Measurements from ENCODE around the gene NPC1L1. TPM values are rescaled to one million over a fixed set of nuclear protein-coding genes. Genes with fewer than 3 reads are reported as not detected.

The NPC1L1 gene
- total and polyA plus RNA-seq, 2 of the 13 experiments (the other 11 are each of a cell fraction or from before 2014, with no cell fraction given), result 4.8 to 14.5 TPM

GRCh38 chr7:44477063-44477830, 63.9 kb downstream of the NPC1L1 start (continued):
- TF ChIP-seq SMARCC2 (IDR thresholded peaks at IDR 0.05), result no peak
- peak; percentile 84 for TF ChIP-seq RAD21 (CRISPR knock-in tag; IDR thresholded peaks at IDR 0.05)
- TF ChIP-seq ELF3 (CRISPR knock-in tag; IDR thresholded peaks at IDR 0.05), result 0 out of 2 replicates have a peak, but pooled peaks have one; percentile 11
- TF ChIP-seq ZNF687 (CRISPR knock-in tag; IDR thresholded peaks at IDR 0.05), result no peak
- TF ChIP-seq SMC3 (IDR thresholded peaks at IDR 0.05; ENCODE audit: low read length), result peak; percentile 89
- TF ChIP-seq YEATS4 (CRISPR knock-in tag; IDR thresholded peaks at IDR 0.05; ENCODE audit: borderline replicate concordance), result no peak
- TF ChIP-seq STAG1 (CRISPR knock-in tag; IDR thresholded peaks at IDR 0.05), result peak; percentile 95
- 0 out of 2 replicates have a peak, but pooled peaks have one; percentile 46 for TF ChIP-seq SIX1 (CRISPR knock-in tag; IDR thresholded peaks at IDR 0.05; ENCODE audit: borderline replicate concordance)
- TF ChIP-seq ZNF782 (CRISPR knock-in tag; IDR thresholded peaks at IDR 0.05; ENCODE audit: borderline replicate concordance), result no peak
- TF ChIP-seq ZFY (CRISPR knock-in tag; IDR thresholded peaks at IDR 0.05), result no peak
- TF ChIP-seq THYN1 (CRISPR knock-in tag; IDR thresholded peaks at IDR 0.05; ENCODE audit: borderline replicate concordance, low read depth), result no peak
- TF ChIP-seq U2AF1 (optimal IDR thresholded peaks at IDR 0.05; ENCODE audit: low read depth, low read length), result no peak
- TF ChIP-seq, protein P1, sequence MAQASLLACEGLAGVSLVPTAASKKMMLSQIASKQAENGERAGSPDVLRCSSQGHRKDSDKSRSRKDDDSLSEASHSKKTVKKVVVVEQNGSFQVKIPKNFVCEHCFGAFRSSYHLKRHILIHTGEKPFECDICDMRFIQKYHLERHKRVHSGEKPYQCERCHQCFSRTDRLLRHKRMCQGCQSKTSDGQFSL (CRISPR knock-in tag; IDR thresholded peaks at IDR 0.05), result no peak
- TF ChIP-seq ERF (CRISPR knock-in tag; IDR thresholded peaks at IDR 0.05), result peak; percentile 59; the same call in 1 of the 2 replicates
- no peak for TF ChIP-seq PCBP1 (IDR thresholded peaks at IDR 0.05; ENCODE audit: borderline replicate concordance, low read depth, low read length)
- no peak for TF ChIP-seq ZFP36L1 (CRISPR knock-in tag; IDR thresholded peaks at IDR 0.05)
- TF ChIP-seq, protein P2, sequence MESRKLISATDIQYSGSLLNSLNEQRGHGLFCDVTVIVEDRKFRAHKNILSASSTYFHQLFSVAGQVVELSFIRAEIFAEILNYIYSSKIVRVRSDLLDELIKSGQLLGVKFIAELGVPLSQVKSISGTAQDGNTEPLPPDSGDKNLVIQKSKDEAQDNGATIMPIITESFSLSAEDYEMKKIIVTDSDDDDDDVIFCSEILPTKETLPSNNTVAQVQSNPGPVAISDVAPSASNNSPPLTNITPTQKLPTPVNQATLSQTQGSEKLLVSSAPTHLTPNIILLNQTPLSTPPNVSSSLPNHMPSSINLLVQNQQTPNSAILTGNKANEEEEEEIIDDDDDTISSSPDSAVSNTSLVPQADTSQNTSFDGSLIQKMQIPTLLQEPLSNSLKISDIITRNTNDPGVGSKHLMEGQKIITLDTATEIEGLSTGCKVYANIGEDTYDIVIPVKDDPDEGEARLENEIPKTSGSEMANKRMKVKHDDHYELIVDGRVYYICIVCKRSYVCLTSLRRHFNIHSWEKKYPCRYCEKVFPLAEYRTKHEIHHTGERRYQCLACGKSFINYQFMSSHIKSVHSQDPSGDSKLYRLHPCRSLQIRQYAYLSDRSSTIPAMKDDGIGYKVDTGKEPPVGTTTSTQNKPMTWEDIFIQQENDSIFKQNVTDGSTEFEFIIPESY (CRISPR knock-in tag; IDR thresholded peaks at IDR 0.05), result peak; percentile 31; the same call in 1 of the 2 replicates
- no peak for TF ChIP-seq ZSCAN22 (CRISPR knock-in tag; IDR thresholded peaks at IDR 0.05)
- TF ChIP-seq TFAP4 (IDR thresholded peaks at IDR 0.05; ENCODE audit: borderline replicate concordance, low read depth), result no peak

Measured in HepG2 (cell line).